Psoas muscle (tissue), 8 donors: Measurements from ENCODE around the gene CIITA. TPM values are rescaled to one million over a fixed set of nuclear protein-coding genes. Genes with fewer than 3 reads are reported as not detected.

Experiments used
- ATAC-seq, 4 donors: fragments of 200-7000 bp; cut with Tn5 transposase; one replicate each; pipeline ENCODE4 v1.9.1; 2020; ENCODE audit warnings: moderate library complexity in 3 of 4, mild to moderate bottlenecking in 2 of 4
- DNase-seq, 2 donors: peaks; one replicate each; pipeline ENCODE4 v3.0.0-alpha.2; 2020
- H3K27ac ChIP-seq: fragments of 200-600 bp; one replicate; pipeline ENCODE4 v1.8.0; 2022
- H3K27me3 ChIP-seq, 3 donors: fragments of 200-600 bp in 1 of 3; one replicate each; pipeline versions ENCODE4 v1.6.1 to v1.8.0; 2013 to 2022; ENCODE audit warnings: low read length in 2 of 3, mild to moderate bottlenecking in 2 of 3, moderate library complexity in 1 of 3; ENCODE audit not compliant: insufficient read depth in 3 of 3
- H3K36me3 ChIP-seq, 2 donors: fragments of 200-600 bp in 1 of 2; one replicate each; pipeline versions ENCODE4 v1.6.1 to v1.8.0; 2013 to 2022; ENCODE audit warnings: low read depth in 1 of 2, mild to moderate bottlenecking in 1 of 2, moderate library complexity in 1 of 2; ENCODE audit not compliant: insufficient read depth in 1 of 2
- H3K4me1 ChIP-seq: fragments of 200-600 bp; one replicate; pipeline ENCODE4 v1.8.0; 2022
- H3K4me3 ChIP-seq: fragments of 200-600 bp; one replicate; pipeline ENCODE4 v1.8.0; 2022; ENCODE audit warnings: mild to moderate bottlenecking
- H3K9me3 ChIP-seq: fragments of 200-600 bp; one replicate; pipeline ENCODE4 v1.8.0; 2022
- WGBS, 3 donors: extraction: QIAGEN DNeasy Blood & Tissue Kit; methylation state at CpG; one replicate each; pipeline versions ENCODE4 v1.1.6 to v1.1.7; 2013; 5-methylcytosine and 5-hydroxymethylcytosine counted together
- intact Hi-C, 2 donors: fragments of 100-400 bp; cut with DNase I; formaldehyde crosslinking; loops; one replicate each; pipeline versions ENCODE4 v1.11.0 to v1.14.2; 2022
- polyA plus RNA-seq, 3 donors: library from polyadenylated mRNA; stranded (reverse); fragments of 200-250 nt; gene quantifications; one replicate each; pipeline ENCODE4 v1.2.3, GENCODE V29; 2013
- total RNA-seq, 4 donors: library from RNA; stranded (reverse); fragmentation: NEBNext Ultra II Directional in 2 of 4; extraction: Animal tissue kit (Norgen Biotek cat#: 25700) in 2 of 4; gene quantifications; one replicate each; pipeline versions ENCODE4 v1.2.1 to v1.2.4, GENCODE V29; 2021 to 2023
- TF ChIP-seq, protein P1 (sequence below): fragments of 200-600 bp; IDR thresholded peaks from one replicate; pipeline ENCODE4 v1.8.0; 2022; ENCODE audit warnings: antibody characterized with exemption
- donor health status: healthy with polysubstance abuse.
- donor health status: DM: no; HTN: no; CAD: no; lungs with moderate emphysema.
- donor health status: Bipolar disorder and iron deficiency.
- donor health status: healthy.
- donor health status: DM: yes; HTN: yes; CAD: no.
- donor health status: DM: no; HTN: no; CAD: no.
- donor health status: DM: no; HTN: no; CAD: no.
- donor health status: DM: yes; HTN: yes; CAD: no.

The CIITA gene
- total and polyA plus RNA-seq, 7 donors, result 2.3 to 15.3 (median 4.1) TPM

DNA sequence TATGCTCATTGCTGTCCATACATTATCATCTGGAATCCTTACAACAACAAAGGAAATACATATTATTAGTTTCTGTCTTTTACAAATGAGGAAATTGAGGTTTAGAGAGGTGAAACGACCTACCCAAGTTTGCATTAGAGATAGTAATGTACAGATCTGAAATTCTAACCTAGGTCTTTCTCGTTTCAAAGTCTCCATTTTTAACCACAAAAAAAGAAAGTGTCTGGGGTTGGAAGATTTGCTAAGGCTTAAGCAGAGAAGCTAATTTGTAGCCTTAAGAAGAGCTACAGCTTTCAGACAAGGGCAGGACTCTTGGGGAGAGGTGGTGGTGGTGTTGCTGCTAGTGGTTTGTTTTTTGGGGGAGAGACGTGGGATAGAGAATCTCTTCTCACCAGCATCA, 19.2 kb downstream of the CIITA start:
- intact Hi-C loops, result no loop called here
- TF ChIP-seq, protein P1, sequence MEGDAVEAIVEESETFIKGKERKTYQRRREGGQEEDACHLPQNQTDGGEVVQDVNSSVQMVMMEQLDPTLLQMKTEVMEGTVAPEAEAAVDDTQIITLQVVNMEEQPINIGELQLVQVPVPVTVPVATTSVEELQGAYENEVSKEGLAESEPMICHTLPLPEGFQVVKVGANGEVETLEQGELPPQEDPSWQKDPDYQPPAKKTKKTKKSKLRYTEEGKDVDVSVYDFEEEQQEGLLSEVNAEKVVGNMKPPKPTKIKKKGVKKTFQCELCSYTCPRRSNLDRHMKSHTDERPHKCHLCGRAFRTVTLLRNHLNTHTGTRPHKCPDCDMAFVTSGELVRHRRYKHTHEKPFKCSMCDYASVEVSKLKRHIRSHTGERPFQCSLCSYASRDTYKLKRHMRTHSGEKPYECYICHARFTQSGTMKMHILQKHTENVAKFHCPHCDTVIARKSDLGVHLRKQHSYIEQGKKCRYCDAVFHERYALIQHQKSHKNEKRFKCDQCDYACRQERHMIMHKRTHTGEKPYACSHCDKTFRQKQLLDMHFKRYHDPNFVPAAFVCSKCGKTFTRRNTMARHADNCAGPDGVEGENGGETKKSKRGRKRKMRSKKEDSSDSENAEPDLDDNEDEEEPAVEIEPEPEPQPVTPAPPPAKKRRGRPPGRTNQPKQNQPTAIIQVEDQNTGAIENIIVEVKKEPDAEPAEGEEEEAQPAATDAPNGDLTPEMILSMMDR, result no peak
- WGBS, 3 donors, result 68 to 72% (median 72%) methylated on average over 3 of the region's 3 CpGs

DNA sequence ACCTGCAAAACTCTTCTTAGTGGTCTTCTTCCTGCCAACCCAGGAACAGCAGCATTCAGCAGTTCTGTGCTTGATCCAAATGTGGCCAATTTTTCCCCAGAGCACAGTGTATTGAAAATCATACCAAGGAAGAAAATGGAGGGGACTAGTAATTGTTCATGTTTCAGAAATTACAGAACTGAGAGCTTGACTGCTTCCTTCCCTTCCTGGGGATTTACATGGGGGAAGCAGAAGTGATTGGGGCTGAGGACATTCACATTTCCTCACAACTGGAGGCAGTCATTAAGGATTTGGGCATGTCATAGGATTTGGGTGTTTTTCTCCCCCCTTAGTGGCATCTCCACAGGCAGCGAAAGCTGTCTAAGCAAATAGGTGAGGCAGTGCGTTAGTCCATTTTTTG, 19.7 kb downstream of the CIITA start:
- ATAC-seq (no peak), DNase-seq (no peak)
- intact Hi-C loops, result no loop called here
- Histone ChIP-seq H3K4me1 (no peaks in the 10 kb centered on the region), H3K9me3 (no peaks in the 10 kb centered on the region), H3K4me3 (no peak overlapping the region), H3K36me3 (peaks cover 0 to 3% of the 10 kb centered on the region in 2 donors), H3K27me3 (no peaks in the 10 kb centered on the region), H3K27ac (no peak overlapping the region)
- TF ChIP-seq, protein P1, result no peak
- 84 to 94% (median 93%) methylated on average over 2 of the region's 2 CpGs for WGBS, 3 donors

More for the DNA sequence above, 19.2 kb downstream of the CIITA start:
- Histone ChIP-seq H3K27ac (no peak overlapping the region), H3K36me3 (peaks cover 0 to 3% of the 10 kb centered on the region in 2 donors), H3K4me3 (no peak overlapping the region), H3K27me3 (no peaks in the 10 kb centered on the region), H3K4me1 (no peaks in the 10 kb centered on the region), H3K9me3 (no peaks in the 10 kb centered on the region)
- DNase-seq (no peak), ATAC-seq (no peak)

GRCh38 chr16:10897134-10897533, 20.1 kb downstream of the CIITA start:
- Histone ChIP-seq H3K36me3 (peaks cover 0 to 3% of the 10 kb centered on the region in 2 donors), H3K4me1 (no peaks in the 10 kb centered on the region)
- ATAC-seq, result no peak

DNA sequence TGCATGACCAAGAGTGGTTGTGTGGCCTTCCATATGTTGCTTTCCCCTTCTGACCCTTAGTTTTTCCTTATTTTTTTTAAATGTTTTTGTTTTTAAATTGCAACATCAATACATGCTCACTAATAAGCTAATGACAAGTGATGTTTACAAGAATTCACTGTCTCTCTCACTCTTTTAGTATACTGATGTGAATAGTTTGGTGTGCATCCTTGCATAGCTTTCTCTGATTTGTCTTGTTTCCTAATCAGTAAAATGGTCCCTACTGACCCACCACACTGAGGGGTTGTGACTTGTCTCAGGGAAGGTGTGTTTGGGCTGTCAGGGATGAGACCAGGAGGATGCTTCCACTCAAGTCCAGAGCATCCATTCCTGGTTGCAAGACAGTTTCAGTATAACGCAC, 26.0 kb downstream of the CIITA start:
- H3K36me3 ChIP-seq, result peaks cover 0 to 12% of the 10 kb centered on the region in 2 donors

More at GRCh38 chr16:10897134-10897533, 20.1 kb downstream of the CIITA start:
- TF ChIP-seq, protein P1, result no peak
- intact Hi-C loops, result no loop called here
- no peak for DNase-seq
- Histone ChIP-seq H3K27ac (no peak overlapping the region), H3K4me3 (no peak overlapping the region), H3K27me3 (no peaks in the 10 kb centered on the region), H3K9me3 (no peaks in the 10 kb centered on the region)
- WGBS, 3 donors, result 76 to 80% (median 76%) methylated on average over 5 of the region's 5 CpGs

More for the DNA sequence above, 26.0 kb downstream of the CIITA start:
- Histone ChIP-seq H3K27ac (no peak overlapping the region), H3K4me1 (no peaks in the 10 kb centered on the region), H3K27me3 (no peaks in the 10 kb centered on the region), H3K4me3 (no peak overlapping the region), H3K9me3 (no peaks in the 10 kb centered on the region)
- WGBS, 3 donors, result 93 to 100% (median 97%) methylated on average over 1 of the region's 1 CpG
- intact Hi-C loops, result loop anchor here (5.0 to 10.0 kb wide), 2 partner anchors 66 to 138 kb away; no protein-coding TSS in a partner anchor
- DNase-seq (no peak), ATAC-seq (no peak)
- TF ChIP-seq, protein P1, result no peak
